Measurements from ENCODE around the gene ADAM30.

The ADAM30 gene

DNA sequence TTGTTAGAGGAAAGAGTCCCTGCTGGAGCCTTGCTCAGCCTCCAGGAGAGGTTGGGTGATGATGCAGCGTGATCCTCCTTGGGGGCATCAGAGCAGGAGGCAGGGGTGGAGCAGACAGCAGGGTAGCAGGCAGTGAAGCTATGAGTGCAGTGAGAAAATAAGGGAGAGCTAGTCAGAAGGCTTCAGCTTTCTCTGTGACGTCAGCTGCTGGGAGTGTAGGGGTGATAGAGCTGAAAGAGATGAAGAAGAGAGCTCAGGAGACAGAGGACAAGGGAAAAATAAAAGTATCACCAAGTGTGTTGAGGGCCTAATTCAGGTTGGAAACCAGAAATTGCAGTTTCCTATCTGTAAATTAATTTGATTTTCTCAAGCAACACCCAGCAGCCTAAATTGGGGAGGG, 2.2 kb upstream of the ADAM30 start:
- no peak for DNase-seq (ENCODE audit: extremely low read depth, low read depth)
- no peak for TF ChIP-seq CTCF (IDR thresholded peaks at IDR 0.05; ENCODE audit: low read depth, low read length)

DNA sequence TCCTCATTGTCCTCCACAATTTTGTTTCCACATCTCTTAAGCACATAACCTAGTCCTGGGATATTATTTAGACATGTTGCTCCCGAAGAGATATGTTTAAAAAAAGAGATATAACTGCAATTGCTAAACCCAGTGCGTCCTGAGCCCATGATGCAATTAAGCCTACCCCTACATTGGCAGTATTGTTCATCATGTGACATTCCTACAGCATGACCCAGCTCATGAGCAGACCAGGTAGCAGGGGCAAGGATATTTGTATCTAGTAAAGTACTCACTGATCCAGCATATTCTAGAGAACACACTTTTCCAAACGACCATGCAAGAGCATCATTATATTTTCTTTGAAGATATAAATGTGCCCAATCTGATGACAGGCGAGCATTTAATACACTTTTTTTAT, 1.2 kb downstream of the ADAM30 start:
- DNase-seq (ENCODE audit: extremely low read depth, low read depth), result no peak
- TF ChIP-seq CTCF (IDR thresholded peaks at IDR 0.05; ENCODE audit: low read depth, low read length), result no peak

DNA sequence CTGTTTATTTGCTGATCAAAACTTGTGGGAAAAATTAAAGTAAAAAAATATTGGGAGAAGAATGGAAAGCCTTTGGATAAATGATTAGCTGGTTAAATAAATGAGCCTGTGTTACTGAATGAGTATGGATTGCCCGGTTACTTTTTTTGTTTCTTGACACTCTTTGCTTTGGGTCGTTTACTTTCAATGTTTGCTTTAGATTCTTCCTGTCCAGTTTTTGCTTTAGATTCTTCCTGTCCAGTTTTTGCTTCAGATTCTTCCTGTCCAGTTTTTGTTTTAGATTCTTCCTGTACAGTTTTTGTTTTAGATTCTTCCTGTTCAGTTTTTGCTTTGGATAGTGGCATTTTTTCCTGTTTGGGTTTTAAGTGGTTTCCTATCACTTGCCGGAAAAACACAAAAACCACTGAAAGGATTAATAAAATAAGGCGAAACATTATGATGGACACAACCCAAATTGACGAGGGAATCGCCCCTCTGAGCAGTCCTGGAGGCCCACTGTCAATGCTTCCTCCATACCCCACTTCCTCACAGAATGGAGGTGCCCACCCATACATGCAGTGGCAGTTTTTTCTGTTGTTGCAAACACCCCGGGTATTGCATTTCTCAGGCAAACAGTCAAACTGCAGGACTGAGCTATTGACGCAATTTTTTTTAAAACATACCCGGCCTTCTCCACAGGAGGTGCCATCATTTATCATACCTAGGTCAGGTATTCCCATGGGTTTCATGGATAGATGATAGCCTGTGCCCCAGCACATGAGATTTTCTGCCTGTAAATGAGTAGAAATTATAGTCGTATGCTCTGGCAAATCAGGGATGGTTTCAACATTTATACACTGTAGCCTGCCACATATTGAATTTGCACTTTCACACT, 2.3 kb downstream of the ADAM30 start:
- no peak for TF ChIP-seq CTCF (IDR thresholded peaks at IDR 0.05; ENCODE audit: low read depth, low read length)
- no peak for DNase-seq (ENCODE audit: extremely low read depth, low read depth)

DNA sequence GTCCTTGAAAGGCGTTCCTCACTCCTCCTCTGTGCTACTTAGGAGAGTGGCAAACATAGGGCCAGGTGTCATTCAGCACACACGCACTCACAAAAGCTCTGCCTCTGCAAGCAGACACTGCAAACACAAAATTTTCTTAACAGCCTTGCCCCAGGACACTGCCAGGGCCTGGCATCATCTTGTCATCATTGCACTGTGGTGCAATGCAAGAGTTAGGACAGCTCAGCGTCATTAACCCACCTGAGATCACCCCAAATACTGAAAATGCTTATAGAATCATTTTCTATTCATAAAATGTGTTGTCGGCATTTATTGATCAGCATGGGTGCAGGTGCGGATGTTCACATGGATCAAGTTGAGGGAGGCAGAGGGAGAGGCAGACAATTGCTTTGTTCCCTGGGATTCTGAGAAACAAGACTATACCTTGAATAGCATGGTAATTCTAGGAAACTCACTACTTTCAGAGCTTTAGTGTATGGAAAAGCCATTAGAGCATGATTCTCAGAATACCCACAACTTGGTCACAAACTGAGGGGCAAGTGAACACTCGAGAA, 3.0 kb downstream of the ADAM30 start:
- DNase-seq (ENCODE audit: extremely low read depth, low read depth), result no peak
- no peak for TF ChIP-seq CTCF (IDR thresholded peaks at IDR 0.05; ENCODE audit: low read depth, low read length)

DNA sequence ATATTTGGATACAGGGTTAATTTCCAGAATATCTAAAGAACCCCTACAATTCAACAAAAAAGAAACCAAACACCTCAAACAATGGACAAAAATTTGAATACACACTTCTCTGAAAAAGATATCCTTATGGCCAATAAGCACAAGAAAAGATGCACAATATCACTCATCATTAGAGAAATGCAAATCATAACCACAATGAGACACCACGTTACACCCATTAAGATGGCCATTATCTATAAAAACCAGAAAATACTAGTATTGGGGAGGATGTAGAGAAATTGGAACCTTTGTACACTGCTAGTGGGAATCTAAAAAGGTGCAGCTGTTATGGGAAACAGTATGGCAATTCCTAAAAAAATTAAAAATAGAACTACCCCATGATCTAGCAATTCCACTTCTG, 4.9 kb downstream of the ADAM30 start:
- DNase-seq (ENCODE audit: extremely low read depth, low read depth), result no peak
- no peak for TF ChIP-seq CTCF (IDR thresholded peaks at IDR 0.05; ENCODE audit: low read depth, low read length)

DNA sequence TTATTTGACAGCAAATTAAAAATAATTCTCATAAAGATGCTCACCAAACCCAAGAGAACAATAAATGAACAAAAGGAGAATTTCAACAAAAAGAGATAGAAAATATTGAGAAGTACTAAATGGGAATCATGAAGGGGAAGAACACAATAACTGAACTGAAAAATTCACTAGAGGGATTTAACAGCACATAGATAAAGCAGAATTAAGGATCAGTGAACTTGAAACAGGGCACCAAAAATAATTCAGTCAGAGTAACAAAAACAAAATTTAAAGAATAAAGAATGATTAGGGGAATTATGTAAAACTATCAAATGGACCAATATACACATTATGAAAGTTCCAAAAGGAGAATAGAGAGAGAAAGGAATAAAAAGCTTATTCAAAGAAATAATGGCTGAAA, 7.8 kb downstream of the ADAM30 start:
- DNase-seq (ENCODE audit: extremely low read depth, low read depth), result no peak
- TF ChIP-seq CTCF (IDR thresholded peaks at IDR 0.05; ENCODE audit: low read depth, low read length), result no peak

DNA sequence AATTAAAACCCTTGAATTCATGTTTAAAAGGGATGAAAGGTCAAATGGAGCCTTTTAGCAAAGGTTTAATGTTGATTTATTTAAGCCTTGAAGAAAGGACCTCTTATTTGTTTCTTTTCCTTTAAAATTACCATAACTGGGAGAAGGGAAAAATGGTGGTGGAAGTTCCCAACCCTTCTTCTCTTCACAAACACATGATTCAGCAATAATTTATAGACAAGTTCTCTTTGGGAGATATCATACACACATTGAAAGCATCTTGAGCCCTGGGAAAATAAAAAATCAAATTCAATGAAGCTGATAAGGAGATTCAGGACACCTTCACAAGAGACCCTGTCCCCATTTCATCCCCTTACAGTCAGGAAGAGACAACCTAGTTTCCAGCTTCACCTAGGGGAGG, 8.9 kb downstream of the ADAM30 start:
- TF ChIP-seq CTCF (IDR thresholded peaks at IDR 0.05; ENCODE audit: low read depth, low read length), result no peak

More for the DNA sequence above, 8.9 kb downstream of the ADAM30 start:
- no peak for DNase-seq (ENCODE audit: extremely low read depth, low read depth)
